Dermis blood vessel endothelial cell (primary cell): ENCODE results near the gene HLA-DPA1. TPM values are rescaled to one million over a fixed set of nuclear protein-coding genes. Genes with fewer than 3 reads are reported as not detected.
A peak's percentile ranks its signal among the peaks of the same experiment; 100 is the strongest.
"Not testable (repeated sequence)": the region's sequence is repeated elsewhere in the genome, so short reads cannot be mapped to it uniquely, and the experiment has no call there.

Experiments
- DNase-seq: peaks from one replicate; pipeline ENCODE4 v3.0.0; 2010
- total RNA-seq: library from RNA; depleted of rRNA; stranded (reverse); fragments of >200 nt; gene quantifications from 2 replicates; pipeline ENCODE4 v1.2.3, GENCODE V29; 2014

HLA-DPA1 gene
- 0.34 and 17.4 TPM in 2 replicates for total RNA-seq

- no peak for DNase-seq
Observed at GRCh38 chr6:33073431-33073871, at the start of gene HLA-DPA1. Gene HLA-DPA1 (minus strand): TSS chr6:33073649.

- DNase-seq = no peak
Observed at GRCh38 chr6:33123181-33123580, 49.7 kb upstream of the HLA-DPA1 start.

DNA sequence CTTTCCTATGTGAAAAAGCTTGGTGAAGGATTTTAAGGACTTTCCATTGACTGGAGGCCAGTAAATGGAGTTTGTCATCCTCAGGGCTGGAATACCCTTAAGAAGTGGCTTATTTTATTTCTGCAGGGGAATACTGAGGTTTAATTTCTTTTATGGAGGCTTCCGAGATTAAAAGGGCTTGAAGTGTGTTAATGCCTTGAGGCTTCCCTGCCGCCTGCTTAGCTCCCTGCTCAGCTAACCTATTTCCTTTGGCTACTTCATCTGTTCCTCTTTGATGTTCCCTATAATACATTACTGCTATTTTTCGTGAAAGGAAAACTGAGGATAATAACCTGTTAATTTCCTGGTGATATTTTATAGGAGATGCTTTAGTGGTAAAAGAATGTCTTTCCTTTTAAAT is 46.6 kb upstream of the HLA-DPA1 start:
- no peak for DNase-seq

GRCh38 chr6:33118525-33119123 is 45.2 kb upstream of the HLA-DPA1 start:
- peak; percentile 72 for DNase-seq

GRCh38 chr6:33117811-33118277 is 44.4 kb upstream of the HLA-DPA1 start:
- no peak for DNase-seq

DNA sequence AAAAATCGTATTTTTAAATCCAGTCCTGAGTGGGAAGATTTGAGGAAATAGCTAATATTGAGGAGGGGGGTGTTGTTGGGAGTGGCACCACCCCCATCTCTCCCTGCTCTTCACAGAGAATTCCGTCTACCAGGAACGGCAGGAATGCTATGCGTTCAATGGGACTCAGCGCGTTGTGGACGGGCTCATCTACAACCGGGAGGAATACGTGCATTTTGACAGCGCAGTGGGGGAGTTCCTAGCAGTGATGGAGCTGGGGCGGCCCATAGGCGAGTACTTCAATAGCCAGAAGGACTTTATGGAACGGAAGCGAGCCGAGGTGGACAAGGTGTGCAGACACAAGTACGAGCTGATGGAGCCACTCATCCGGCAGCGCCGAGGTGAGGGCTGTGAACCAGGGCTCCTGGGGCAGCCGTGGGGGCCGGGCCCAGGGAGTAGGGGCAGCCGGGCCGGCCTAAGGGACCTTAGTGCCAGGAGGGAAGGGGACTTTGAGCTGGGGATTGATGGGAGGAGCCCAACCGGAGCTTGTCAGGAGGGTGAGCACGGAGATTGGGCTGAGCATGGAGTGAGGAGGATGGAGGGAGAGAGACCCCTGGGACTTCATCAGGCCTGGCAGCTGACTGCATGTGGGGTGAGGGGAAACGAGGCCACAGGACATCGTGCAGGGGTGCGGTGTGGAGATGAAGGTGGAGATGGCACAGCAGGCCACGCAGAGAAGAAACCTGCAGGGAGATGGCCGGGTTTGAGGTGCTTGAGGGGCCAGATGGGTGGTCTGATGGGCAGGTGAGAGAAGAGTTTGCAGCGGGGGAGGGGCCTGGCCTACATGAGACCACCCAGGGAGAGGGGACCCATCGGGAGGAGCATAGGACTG is 43.6 kb upstream of the HLA-DPA1 start:
- no peak for DNase-seq

- DNase-seq = no peak
Observed at GRCh38 chr6:33116417-33116816, 43.0 kb upstream of the HLA-DPA1 start.

- DNase-seq = no peak
Observed at GRCh38 chr6:33114406-33114805, 41.0 kb upstream of the HLA-DPA1 start.

- no peak for DNase-seq
Observed at GRCh38 chr6:33113755-33114154, 40.3 kb upstream of the HLA-DPA1 start.

DNA sequence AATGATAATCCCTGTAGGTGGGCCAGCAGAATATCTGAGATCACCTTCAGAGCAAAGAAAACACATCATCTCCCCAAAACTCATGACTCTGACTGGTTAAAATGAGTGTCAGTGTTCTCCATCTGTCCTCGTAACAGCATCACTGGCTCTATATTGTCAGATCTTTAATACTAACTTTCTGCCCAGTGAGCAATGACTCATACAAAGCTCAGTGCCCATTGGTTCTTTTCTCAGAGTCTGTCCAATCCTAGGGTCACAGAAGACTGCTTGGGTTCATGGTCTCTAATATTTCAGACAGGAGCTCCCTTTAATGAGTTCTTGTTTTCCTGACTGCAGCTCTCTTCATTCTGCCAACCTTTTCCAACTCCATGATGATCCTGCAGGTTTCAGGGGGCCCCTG is 38.7 kb upstream of the HLA-DPA1 start:
- peak; percentile 73 for DNase-seq

DNA sequence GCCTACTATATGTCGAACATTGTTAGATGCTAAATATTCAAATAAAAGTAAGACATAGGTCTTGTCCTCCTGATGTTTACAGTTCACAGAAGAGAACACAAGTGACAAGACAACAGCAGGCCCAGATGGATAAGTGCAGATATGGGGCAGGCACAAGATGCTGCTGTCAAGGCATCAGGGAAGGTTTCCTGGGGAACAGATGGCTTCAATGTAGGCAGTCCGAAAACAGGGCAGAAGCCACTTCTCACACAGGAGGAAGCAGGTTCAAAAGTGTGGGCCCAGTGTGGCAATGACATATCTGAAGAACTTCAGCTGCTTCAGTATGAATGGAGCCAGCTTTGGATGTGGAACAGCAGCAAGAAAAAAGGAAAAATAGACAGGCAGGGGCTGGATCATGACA is 34.9 kb upstream of the HLA-DPA1 start:
- DNase-seq = no peak

GRCh38 chr6:33107641-33108040 is 34.2 kb upstream of the HLA-DPA1 start:
- DNase-seq = no peak

- DNase-seq = no peak
Observed at GRCh38 chr6:33105916-33106871, 32.7 kb upstream of the HLA-DPA1 start.

DNA sequence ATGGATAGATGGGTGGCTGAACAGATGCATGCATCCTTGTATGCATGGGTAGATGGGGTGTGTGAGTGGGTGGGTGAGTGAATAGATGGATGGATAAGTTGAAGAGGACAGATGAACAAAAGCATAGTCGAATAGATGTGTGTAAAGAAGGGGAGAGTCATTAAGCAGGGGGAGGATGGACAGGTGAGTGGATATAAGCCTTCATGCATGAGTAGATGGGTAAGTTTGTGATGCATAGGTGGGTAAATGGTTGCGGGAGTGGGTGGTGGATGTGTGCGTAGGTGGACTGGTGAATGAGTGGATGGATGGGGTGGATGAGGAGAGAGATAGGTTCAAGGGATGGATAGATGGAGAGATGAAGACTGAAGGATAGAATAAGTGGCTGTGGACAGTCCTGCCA is 31.9 kb upstream of the HLA-DPA1 start:
- DNase-seq = no peak

- no peak for DNase-seq
Observed at GRCh38 chr6:33104887-33105286, 31.4 kb upstream of the HLA-DPA1 start.

DNA sequence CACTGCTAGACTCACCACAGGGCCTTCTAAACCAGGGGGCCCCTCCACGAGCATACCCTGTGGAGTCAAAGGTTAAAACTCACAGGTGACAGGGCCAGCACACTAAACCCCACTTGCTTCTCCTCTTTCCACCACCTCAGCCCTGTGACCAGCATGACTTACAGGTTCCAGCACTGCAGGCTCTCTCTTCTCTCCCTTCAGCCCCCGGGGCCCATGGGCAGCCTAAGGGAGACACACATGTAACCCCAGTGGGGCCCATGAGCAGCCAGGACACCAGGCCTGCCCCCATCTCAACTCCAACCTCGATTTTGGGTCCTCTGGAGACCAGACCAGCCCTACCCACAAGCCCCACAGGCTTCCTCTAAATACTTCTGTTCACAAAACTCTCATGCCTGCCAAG is 30.3 kb upstream of the HLA-DPA1 start:
- DNase-seq = no peak

- not testable (repeated sequence) for DNase-seq
Observed at GRCh38 chr6:33101121-33101737, 27.8 kb upstream of the HLA-DPA1 start.

GRCh38 chr6:33095681-33096080 is 22.2 kb upstream of the HLA-DPA1 start:
- DNase-seq = no peak

DNA sequence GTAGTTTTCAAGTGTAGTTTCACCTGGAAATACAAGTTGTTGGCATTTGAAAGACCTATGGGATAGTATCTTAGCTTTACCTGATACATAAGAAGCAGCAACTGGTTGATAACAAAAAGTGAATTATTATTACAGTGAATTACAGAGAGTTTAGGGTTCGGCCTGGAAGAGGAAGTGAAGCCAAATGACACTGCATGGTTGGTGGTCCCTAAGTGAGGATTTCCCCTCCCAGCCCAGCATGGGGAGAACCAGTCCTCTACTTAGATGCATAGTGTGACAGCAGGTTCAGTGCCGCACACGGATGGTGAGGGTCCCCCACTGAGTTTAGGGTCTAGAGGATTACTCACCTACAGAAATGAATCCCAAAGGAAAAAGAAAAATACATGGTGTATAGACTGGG is 20.4 kb upstream of the HLA-DPA1 start:
- DNase-seq = no peak

GRCh38 chr6:33092385-33092784 is 18.9 kb upstream of the HLA-DPA1 start:
- no peak for DNase-seq

GRCh38 chr6:33091957-33092356 is 18.5 kb upstream of the HLA-DPA1 start:
- peak; percentile 22 for DNase-seq

DNA sequence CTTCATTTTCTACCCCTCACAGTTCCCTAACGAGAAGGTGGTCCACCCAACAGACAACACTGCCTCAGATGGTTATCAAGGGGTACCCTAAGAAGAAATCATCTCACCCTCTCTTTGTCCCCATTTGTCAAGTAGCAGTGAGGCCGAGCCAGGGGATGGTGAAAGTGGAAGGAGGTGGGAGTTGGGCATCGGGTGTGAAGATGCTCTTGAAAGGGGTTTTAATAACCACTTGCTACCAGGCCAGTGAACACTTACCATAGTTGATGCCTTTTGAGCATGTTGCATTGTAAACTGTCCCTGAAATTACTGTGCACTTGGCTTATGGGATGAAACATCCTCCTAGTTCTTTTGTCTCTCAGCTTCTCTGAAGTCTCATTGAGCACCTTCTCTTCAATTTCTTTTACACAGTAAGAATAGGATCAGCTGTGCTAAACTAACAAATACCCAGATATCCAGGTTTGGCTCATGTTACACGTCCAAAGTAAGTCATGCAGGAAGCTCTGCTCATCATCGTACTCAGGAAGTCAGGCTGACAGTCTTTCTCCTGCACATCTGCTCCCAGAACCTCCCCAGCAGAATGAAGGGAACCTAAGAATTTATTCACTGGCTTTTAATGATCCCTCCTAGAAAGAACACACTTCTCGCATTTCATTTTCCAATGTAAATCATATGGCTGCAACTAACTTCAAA is 15.6 kb upstream of the HLA-DPA1 start:
- DNase-seq = no peak
